HepG2 (cell line): ENCODE results near the gene NUCB1. TPM values are rescaled to one million over a fixed set of nuclear protein-coding genes. Genes with fewer than 3 reads are reported as not detected.

Experiments used
- CBX1 ChIP-seq: IDR thresholded peaks from one replicate; pipeline ENCODE4 v1.6.1; 2016; ENCODE audit warnings: antibody characterized with exemption, low read depth
- ELF4 ChIP-seq: sonication (generic); formaldehyde crosslinking; IDR thresholded peaks from 2 replicates; pipeline ENCODE4 v1.5.0; 2020; ENCODE audit warnings: missing genetic modification reagents, mild to moderate bottlenecking, moderate library complexity, borderline replicate concordance
- HINFP ChIP-seq: sonication (generic); formaldehyde crosslinking; IDR thresholded peaks from 2 replicates; pipeline ENCODE4 v1.4.0; 2020; ENCODE audit warnings: low read depth, mild to moderate bottlenecking, missing genetic modification reagents
- MIER3 ChIP-seq: IDR thresholded peaks from 2 replicates; pipeline ENCODE4 v1.6.1; 2016; ENCODE audit warnings: missing compliant biosample characterization, borderline replicate concordance
- PHF8 ChIP-seq: sonication (generic); formaldehyde crosslinking; IDR thresholded peaks from 2 replicates; pipeline ENCODE4 v1.5.0; 2020; ENCODE audit warnings: missing genetic modification reagents
- PRDM10 ChIP-seq: sonication (generic); formaldehyde crosslinking; IDR thresholded peaks from 2 replicates; pipeline ENCODE4 v1.4.0; 2020; ENCODE audit warnings: low read depth, missing genetic modification reagents
- SMARCE1 ChIP-seq: fragments of 450-650 bp; IDR thresholded peaks from 2 replicates; pipeline ENCODE4 v1.6.1; 2017; ENCODE audit warnings: borderline replicate concordance
- SP1 ChIP-seq, 2 experiments: fragments of 450-650 bp in 1 of 2; sonication (generic) in 1 of 2; formaldehyde crosslinking in 1 of 2; IDR thresholded peaks; 2 replicates each; pipeline versions ENCODE4 v1.4.0 to v1.6.1; 2016 to 2020; ENCODE audit warnings: missing genetic modification reagents in 1 of 2
- SSRP1 ChIP-seq: IDR thresholded peaks from 2 replicates; pipeline ENCODE4 v1.6.1; 2016; ENCODE audit warnings: control low read depth
- TP53 ChIP-seq: sonication (generic); formaldehyde crosslinking; conservative IDR thresholded peaks from 2 replicates; pipeline ENCODE4 v1.4.0; 2020; ENCODE audit warnings: missing genetic modification reagents
- ZFP41 ChIP-seq: sonication (generic); formaldehyde crosslinking; IDR thresholded peaks from 2 replicates; pipeline ENCODE4 v1.4.0; 2020; ENCODE audit warnings: mild to moderate bottlenecking, missing genetic modification reagents, borderline replicate concordance
- ZNF205 ChIP-seq: IDR thresholded peaks from 2 replicates; pipeline ENCODE4 v1.6.1; 2018; ENCODE audit warnings: missing biosample characterization, missing genetic modification reagents
- ZNF687 ChIP-seq: sonication (generic); formaldehyde crosslinking; IDR thresholded peaks from 2 replicates; pipeline ENCODE4 v1.5.1; 2020; ENCODE audit warnings: mild to moderate bottlenecking, missing genetic modification reagents, moderate library complexity
- ZNF773 ChIP-seq: sonication (generic); formaldehyde crosslinking; IDR thresholded peaks from 2 replicates; pipeline ENCODE4 v1.4.0; 2020; ENCODE audit warnings: missing genetic modification reagents, borderline replicate concordance
- ZSCAN12 ChIP-seq: sonication (generic); formaldehyde crosslinking; IDR thresholded peaks from 2 replicates; pipeline ENCODE4 v1.9.0; 2021; ENCODE audit warnings: mild to moderate bottlenecking, missing genetic modification reagents
- ZZZ3 ChIP-seq: sonication (generic); formaldehyde crosslinking; IDR thresholded peaks from 2 replicates; pipeline ENCODE4 v1.4.0; 2020; ENCODE audit warnings: missing genetic modification reagents, mild to moderate bottlenecking, borderline replicate concordance
- polyA plus RNA-seq, 8 experiments: library from polyadenylated mRNA; depleted of rRNA in 3 of 8; stranded (reverse) in 7 of 8; unstranded in 1 of 8; fragments of >200 nt; fragmentation: Illumina TruSeq in 4 of 8; extraction: Trizol in 4 of 8; gene quantifications; 2 replicates each; pipeline versions ENCODE4 v1.2.1 to v1.2.3, GENCODE V29; 2011 to 2016; ENCODE audit warnings: low read depth in 4 of 8, missing spikeins in 1 of 8, mixed read lengths in 1 of 8; ENCODE audit not compliant: insufficient read depth in 1 of 8
- total RNA-seq, 5 experiments: library from RNA; depleted of rRNA; stranded (reverse); fragments of >200 nt; fragmentation: Illumina TruSeq; extraction: Trizol; gene quantifications; 2 replicates each; pipeline ENCODE4 v1.2.3, GENCODE V29; 2016; ENCODE audit warnings: low read depth in 1 of 5
- TF ChIP-seq, protein P1 (sequence below): sonication (generic); formaldehyde crosslinking; IDR thresholded peaks from 2 replicates; pipeline ENCODE4 v1.5.0; 2020; ENCODE audit warnings: missing genetic modification reagents
- TF ChIP-seq, protein P2 (sequence below): IDR thresholded peaks from 2 replicates; pipeline ENCODE4 v1.6.1; 2016

The NUCB1 gene
- total and polyA plus RNA-seq, 2 of the 13 experiments (the other 11 are each of a cell fraction or from before 2014, with no cell fraction given), result 82.3 to 106 TPM

- TF ChIP-seq TP53 (CRISPR knock-in tag) (no peak), SSRP1 (CRISPR knock-in tag) (0 out of 2 replicates have a peak, but pooled peaks have one; percentile 9), SP1 (IDR thresholded peaks at IDR 0.05) (no peak), SP1 (CRISPR knock-in tag; IDR thresholded peaks at IDR 0.05) (0 out of 2 replicates have a peak, but pooled peaks have one; percentile 5), ZNF205 (CRISPR knock-in tag) (peak; percentile 55; the same call in 1 of the 2 replicates), ZSCAN12 (CRISPR knock-in tag) (0 out of 2 replicates have a peak, but pooled peaks have one; percentile 15), SMARCE1 (no peak), HINFP (CRISPR knock-in tag) (no peak), MIER3 (CRISPR knock-in tag) (no peak), ZZZ3 (no peak), PRDM10 (CRISPR knock-in tag) (no peak), ZNF687 (CRISPR knock-in tag) (no peak), ZFP41 (CRISPR knock-in tag) (no peak), ZNF773 (CRISPR knock-in tag) (no peak), ELF4 (CRISPR knock-in tag) (no peak), CBX1 (peak; percentile 24), PHF8 (no peak)
- TF ChIP-seq, protein P1, sequence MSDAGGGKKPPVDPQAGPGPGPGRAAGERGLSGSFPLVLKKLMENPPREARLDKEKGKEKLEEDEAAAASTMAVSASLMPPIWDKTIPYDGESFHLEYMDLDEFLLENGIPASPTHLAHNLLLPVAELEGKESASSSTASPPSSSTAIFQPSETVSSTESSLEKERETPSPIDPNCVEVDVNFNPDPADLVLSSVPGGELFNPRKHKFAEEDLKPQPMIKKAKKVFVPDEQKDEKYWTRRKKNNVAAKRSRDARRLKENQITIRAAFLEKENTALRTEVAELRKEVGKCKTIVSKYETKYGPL (CRISPR knock-in tag), result 0 out of 2 replicates have a peak, but pooled peaks have one; percentile 46
- TF ChIP-seq, protein P2, sequence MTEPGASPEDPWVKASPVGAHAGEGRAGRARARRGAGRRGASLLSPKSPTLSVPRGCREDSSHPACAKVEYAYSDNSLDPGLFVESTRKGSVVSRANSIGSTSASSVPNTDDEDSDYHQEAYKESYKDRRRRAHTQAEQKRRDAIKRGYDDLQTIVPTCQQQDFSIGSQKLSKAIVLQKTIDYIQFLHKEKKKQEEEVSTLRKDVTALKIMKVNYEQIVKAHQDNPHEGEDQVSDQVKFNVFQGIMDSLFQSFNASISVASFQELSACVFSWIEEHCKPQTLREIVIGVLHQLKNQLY (CRISPR knock-in tag), result no peak
Measured at GRCh38 chr19:48966541-48967345, 66.6 kb downstream of the NUCB1 start (continued).
